Measurements from ENCODE around the gene KRT81.

Gene KRT81

DNA sequence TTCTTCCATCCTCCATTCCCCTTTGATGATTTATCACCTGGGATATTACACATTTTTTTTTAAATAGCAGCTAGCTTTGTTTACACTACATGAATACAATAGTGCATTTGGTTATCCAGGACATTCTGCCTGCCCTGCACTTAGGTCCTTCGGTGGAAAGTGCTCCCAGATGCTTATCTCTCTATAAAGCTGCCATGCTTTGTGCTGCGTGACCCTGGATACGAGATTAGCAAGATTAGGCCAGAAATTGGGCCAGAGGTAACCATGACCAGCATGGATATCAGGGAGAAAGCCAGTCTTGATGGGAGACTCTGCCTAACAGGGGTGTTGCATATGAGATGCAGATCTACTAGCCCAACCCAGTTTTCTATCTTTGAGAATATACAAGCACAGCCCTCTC lies 42.0 kb upstream of the KRT81 start:
- H3K4me3 ChIP-seq (ENCODE audit: low read length): no peak overlapping the region
- TF ChIP-seq, protein P1, sequence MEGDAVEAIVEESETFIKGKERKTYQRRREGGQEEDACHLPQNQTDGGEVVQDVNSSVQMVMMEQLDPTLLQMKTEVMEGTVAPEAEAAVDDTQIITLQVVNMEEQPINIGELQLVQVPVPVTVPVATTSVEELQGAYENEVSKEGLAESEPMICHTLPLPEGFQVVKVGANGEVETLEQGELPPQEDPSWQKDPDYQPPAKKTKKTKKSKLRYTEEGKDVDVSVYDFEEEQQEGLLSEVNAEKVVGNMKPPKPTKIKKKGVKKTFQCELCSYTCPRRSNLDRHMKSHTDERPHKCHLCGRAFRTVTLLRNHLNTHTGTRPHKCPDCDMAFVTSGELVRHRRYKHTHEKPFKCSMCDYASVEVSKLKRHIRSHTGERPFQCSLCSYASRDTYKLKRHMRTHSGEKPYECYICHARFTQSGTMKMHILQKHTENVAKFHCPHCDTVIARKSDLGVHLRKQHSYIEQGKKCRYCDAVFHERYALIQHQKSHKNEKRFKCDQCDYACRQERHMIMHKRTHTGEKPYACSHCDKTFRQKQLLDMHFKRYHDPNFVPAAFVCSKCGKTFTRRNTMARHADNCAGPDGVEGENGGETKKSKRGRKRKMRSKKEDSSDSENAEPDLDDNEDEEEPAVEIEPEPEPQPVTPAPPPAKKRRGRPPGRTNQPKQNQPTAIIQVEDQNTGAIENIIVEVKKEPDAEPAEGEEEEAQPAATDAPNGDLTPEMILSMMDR (IDR thresholded peaks at IDR 0.05; ENCODE audit: insufficient read depth, low read depth, low read length, missing control alignments): no peak
- no peak for DNase-seq (ENCODE audit: low read depth)

DNA sequence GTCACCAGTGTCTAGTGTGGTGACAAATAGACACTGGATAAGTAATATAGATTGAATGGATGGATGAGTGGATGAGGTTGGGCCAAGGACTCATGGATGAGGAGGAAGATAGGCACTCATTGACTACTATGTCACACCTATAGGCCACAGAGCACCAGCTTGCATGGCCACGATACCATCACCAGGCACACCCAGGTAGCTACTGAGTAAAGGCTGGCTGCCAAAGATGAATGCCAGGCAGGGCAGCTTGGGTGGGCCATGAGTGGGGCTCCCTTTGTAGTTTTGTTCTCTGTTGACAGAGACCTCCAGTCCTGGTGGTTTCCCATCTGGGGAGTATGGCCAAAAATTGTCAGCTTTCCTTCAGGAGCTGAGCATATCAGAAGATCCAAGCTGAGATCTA lies 41.0 kb upstream of the KRT81 start:
- TF ChIP-seq, protein P1 (IDR thresholded peaks at IDR 0.05; ENCODE audit: insufficient read depth, low read depth, low read length, missing control alignments): no peak
- no peak overlapping the region for H3K4me3 ChIP-seq (ENCODE audit: low read length)
- DNase-seq (ENCODE audit: low read depth): no peak

DNA sequence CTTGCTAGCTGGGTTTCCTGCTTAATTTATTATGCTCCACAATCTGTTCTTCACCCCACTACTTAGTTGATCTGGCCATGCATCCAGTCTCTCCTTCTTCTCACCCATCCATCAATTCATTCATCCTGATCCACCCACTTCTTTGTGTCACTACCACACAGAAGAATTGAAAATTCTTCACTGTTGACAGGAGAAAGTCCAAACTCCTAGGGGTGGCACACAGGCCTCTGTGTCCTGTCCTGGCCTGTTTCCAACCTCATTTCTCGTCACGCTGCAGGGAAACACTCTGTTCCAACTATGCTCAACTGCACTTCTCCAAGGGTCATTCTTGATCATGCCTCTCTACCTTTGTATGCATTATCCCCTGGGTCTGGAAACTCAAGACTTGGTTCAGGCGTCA lies 40.5 kb upstream of the KRT81 start:
- TF ChIP-seq, protein P1 (IDR thresholded peaks at IDR 0.05; ENCODE audit: insufficient read depth, low read depth, low read length, missing control alignments): no peak
- no peak overlapping the region for H3K4me3 ChIP-seq (ENCODE audit: low read length)
- no peak for DNase-seq (ENCODE audit: low read depth)

DNA sequence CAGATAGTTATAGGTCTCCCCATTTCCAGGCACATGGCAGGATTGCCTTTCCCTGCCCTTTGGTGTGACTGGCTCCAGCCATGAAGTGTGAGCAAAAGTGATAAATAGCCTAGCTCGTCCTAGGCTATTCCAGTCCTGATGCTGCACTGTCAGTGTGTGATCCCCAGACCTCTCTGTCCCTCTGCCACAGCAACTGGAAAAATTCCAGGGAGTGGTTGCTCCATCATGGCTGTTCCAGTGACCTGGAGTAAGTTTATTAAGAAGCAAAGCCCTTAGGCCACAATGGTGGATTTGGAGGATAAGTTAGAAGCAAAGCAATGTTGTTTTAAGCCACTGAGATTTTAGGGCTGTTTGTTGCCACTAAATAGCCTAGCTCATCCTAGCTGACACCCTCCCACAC lies 39.7 kb upstream of the KRT81 start:
- TF ChIP-seq, protein P1 (IDR thresholded peaks at IDR 0.05; ENCODE audit: insufficient read depth, low read depth, low read length, missing control alignments): no peak
- no peak for DNase-seq (ENCODE audit: low read depth)
- H3K4me3 ChIP-seq (ENCODE audit: low read length): no peak overlapping the region

DNA sequence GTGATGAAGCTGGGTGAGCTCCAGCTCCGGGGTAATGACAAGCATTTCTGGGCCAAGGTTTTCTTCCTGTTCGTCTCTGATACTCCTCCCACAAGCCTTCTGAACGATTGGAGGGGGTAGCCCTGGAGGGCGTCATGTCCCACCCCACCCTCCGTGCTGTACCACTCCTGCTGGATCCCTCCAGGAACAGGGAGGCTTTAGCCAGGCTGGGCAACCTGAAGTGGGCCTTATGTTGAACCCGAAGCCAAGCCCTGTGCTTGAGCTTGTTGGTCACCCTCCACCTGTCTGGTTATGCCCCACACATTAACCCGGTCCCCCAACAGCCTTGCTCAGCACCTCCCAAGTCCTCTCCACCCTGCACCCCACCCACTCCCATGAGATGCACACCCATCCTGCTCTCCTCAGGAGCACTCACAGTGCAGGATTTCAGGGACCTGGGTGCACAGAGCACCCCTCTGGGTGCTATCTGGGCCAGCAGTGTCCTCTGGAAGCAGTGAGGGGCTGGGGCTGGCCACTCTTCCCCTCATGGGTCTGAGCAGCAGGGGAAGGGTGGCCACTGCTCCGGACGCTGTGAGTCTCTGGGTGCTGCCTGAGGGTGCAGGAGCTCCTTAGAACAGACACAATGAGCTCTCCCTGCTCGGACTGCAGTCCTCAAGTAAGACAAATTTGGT lies 36.6 kb upstream of the KRT81 start:
- DNase-seq (ENCODE audit: low read depth): no peak
- TF ChIP-seq, protein P1 (IDR thresholded peaks at IDR 0.05; ENCODE audit: insufficient read depth, low read depth, low read length, missing control alignments): no peak
- no peak overlapping the region for H3K4me3 ChIP-seq (ENCODE audit: low read length)

DNA sequence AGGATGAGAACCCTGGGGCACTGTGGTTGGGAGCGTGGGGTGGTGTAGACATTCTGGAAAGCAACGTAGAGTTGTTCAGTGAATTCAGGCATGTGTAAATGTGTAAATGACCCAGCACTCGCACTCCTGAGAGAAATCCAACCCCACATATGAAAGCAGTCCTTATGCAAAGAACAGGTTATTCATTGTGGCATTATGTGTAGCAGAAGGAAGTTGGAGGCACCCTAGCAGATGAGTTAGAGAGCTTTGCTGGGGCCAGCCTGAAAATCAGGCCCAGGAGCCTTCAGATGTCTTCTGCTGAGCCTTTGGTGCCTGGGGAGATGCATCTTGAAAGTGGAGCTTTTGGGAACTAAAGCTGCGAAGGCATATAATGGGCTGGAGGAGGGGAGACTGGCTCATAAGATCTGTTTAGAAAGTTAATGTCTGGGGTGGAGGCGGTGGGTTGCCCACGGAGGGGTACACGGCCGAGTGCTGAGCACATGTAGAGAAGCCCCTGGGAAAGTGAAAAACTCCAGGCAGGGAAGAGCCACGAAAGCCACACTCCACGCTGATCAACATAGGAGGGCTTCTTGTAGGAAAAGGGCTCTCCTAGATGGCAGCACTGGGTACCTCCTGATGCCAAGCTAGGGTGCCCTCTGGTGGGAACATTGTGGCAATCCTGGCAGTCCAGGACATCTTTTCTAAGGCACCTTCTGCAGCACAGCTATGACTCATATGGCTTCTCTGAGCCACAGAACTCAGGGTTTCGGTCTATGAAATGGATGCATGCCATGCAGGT lies 35.9 kb upstream of the KRT81 start:
- no peak overlapping the region for H3K4me3 ChIP-seq (ENCODE audit: low read length)
- TF ChIP-seq, protein P1 (IDR thresholded peaks at IDR 0.05; ENCODE audit: insufficient read depth, low read depth, low read length, missing control alignments): peak; percentile 99
- peak; percentile 98 for DNase-seq (ENCODE audit: low read depth)

DNA sequence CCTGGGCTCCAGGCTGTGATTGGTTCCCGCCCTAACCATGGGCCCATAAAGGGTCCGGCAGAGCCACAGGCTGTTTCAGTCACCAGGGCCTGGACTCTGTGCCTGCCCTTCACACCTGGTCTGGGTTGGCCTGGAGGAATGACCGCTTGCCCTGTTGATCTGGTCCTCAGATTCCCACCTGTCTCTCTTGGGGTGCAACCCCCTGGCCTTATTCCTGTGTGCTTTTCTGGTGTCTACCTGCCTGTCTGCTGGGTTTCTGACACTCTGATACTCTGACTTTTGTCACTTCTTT lies 32.8 kb upstream of the KRT81 start:
- TF ChIP-seq, protein P1 (IDR thresholded peaks at IDR 0.05; ENCODE audit: insufficient read depth, low read depth, low read length, missing control alignments): no peak
- no peak overlapping the region for H3K4me3 ChIP-seq (ENCODE audit: low read length)
- DNase-seq (ENCODE audit: low read depth): no peak

All from epithelial cell of esophagus (primary cell).